Measurements from ENCODE around the gene ZYG11B. TPM values are rescaled to one million over a fixed set of nuclear protein-coding genes. Genes with fewer than 3 reads are reported as not detected.
"Not testable (repeated sequence)": the region's sequence is repeated elsewhere in the genome, so short reads cannot be mapped to it uniquely, and the experiment has no call there.

The ZYG11B gene
- total RNA-seq, 4 donors from 2014 or later = 42.1 to 72.2 (median 52.2) TPM

DNA sequence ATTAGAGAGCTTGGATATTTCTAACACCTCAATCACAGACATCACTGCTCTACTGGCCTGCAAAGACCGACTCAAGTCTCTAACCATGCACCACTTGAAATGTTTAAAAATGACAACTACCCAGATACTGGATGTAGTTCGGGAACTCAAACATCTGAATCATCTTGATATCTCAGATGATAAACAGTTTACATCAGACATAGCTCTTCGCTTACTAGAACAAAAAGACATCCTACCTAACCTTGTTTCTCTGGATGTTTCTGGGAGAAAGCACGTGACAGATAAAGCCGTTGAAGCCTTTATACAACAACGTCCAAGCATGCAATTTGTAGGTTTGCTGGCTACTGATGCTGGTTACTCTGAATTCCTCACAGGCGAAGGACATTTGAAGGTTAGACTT is 45.1 kb downstream of the ZYG11B start:
- no peak overlapping the region for H3K27ac ChIP-seq (replicated peaks in 1 of 4)
- H3K27me3 ChIP-seq = no peaks in the 10 kb centered on the region
- DNase-seq (ENCODE audit: extremely low spot score) = no peak
- TF ChIP-seq EP300 (IDR thresholded peaks at IDR 0.05) (no peak), POLR2A (IDR thresholded peaks at IDR 0.05; ENCODE audit: low read depth) (no peak), POLR2AphosphoS5 (IDR thresholded peaks at IDR 0.05) (no peak)
- TF ChIP-seq, protein P1, sequence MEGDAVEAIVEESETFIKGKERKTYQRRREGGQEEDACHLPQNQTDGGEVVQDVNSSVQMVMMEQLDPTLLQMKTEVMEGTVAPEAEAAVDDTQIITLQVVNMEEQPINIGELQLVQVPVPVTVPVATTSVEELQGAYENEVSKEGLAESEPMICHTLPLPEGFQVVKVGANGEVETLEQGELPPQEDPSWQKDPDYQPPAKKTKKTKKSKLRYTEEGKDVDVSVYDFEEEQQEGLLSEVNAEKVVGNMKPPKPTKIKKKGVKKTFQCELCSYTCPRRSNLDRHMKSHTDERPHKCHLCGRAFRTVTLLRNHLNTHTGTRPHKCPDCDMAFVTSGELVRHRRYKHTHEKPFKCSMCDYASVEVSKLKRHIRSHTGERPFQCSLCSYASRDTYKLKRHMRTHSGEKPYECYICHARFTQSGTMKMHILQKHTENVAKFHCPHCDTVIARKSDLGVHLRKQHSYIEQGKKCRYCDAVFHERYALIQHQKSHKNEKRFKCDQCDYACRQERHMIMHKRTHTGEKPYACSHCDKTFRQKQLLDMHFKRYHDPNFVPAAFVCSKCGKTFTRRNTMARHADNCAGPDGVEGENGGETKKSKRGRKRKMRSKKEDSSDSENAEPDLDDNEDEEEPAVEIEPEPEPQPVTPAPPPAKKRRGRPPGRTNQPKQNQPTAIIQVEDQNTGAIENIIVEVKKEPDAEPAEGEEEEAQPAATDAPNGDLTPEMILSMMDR (IDR thresholded peaks at IDR 0.05) = no peak
- peaks cover 0 to 30% (median 22%) of the 10 kb centered on the region in 4 donors for H3K36me3 ChIP-seq
- H3K4me3 ChIP-seq = no peak overlapping the region
- peaks cover 0 to 13% (median 7%) of the 10 kb centered on the region in 4 donors for H3K4me1 ChIP-seq
- no peaks in the 10 kb centered on the region for H3K9me3 ChIP-seq
- WGBS = 75% methylated on average over 7 of the region's 7 CpGs
- intact Hi-C loops (cut with DNase I) = no loop called here

DNA sequence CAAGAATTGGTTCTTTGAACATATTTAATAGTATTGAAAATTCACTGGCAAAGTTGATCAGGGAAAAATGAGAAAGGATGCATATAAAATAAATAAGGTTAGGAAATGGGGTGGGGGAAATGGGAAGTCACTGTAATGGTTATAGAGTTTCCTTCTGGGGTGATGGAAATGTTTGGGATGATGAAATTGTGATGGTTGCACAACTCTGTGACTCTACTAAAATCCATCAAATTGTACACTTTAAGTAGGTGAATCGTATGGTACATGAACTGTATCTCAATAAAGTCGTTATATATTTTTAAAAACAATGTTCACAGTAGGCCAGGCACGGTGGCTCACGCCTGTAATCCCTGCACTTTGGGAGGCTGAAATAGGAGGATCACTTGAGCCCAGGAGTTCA is 59.9 kb downstream of the ZYG11B start:
- intact Hi-C loops (cut with DNase I) = no loop called here
- Histone ChIP-seq H3K27ac (replicated peaks in 1 of 4) (no peak overlapping the region), H3K4me3 (no peak overlapping the region), H3K4me1 (no peaks in the 10 kb centered on the region), H3K27me3 (no peaks in the 10 kb centered on the region), H3K36me3 (peaks cover 18 to 87% (median 67%) of the 10 kb centered on the region in 4 donors), H3K9me3 (no peaks in the 10 kb centered on the region)
- no peak for DNase-seq (ENCODE audit: extremely low spot score)
- over 99% methylated on average over 4 of the region's 4 CpGs for whole genome bisulfite sequencing
- no peak for TF ChIP-seq POLR2AphosphoS5 (IDR thresholded peaks at IDR 0.05)
- no peak for TF ChIP-seq EP300 (IDR thresholded peaks at IDR 0.05)
- TF ChIP-seq, protein P1 (IDR thresholded peaks at IDR 0.05) = no peak
- no peak for TF ChIP-seq POLR2A (IDR thresholded peaks at IDR 0.05; ENCODE audit: low read depth)

DNA sequence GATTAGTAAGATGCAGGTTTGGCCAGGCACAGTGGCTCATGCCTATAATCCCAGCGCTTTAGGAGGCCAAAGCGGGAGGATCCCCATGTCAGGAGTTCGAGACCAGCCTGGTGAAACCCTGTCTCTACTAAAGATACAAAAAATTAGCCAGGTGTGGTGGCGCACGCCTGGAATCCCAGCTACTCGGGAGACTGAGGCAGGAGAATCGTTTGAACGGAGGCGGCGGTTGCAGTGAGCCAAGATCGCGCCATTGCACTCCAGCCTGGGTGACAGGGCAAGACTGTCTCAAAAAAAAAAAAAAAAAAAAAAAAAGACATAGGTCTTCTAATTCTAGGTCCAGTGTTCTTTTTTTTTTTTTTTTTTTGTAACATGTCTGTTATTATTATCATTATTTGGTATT is 64.2 kb downstream of the ZYG11B start:
- H3K36me3 ChIP-seq = peaks cover 12 to 82% (median 60%) of the 10 kb centered on the region in 4 donors
- WGBS = 96% methylated on average over 12 of the region's 12 CpGs

DNA sequence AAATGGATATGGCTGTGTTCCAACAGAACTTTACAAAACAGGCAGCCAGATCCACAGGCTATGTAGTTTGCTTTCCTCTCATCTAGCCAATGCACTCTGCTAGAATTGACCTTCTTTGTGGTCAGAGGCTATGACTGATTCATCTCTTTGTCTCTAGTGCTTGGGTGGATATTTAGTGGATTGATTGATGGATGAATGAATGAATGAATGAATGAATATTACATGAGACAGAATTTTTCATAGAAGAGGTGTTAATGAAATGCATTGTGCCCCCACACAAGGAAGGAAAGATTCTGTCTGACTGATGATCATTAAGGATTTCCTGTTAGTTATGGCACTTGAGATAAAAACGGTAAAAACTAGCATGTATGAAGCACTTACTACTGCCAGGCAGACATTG is 65.8 kb downstream of the ZYG11B start:
- DNase-seq (ENCODE audit: extremely low spot score) = no peak
- H3K36me3 ChIP-seq = peaks cover 7 to 75% (median 54%) of the 10 kb centered on the region in 4 donors
- H3K4me1 ChIP-seq = no peaks in the 10 kb centered on the region
- H3K4me3 ChIP-seq = no peak overlapping the region
- no peaks in the 10 kb centered on the region for H3K27me3 ChIP-seq
- TF ChIP-seq POLR2AphosphoS5 (IDR thresholded peaks at IDR 0.05) = no peak
- TF ChIP-seq, protein P1 (IDR thresholded peaks at IDR 0.05) = no peak
- no peak for TF ChIP-seq POLR2A (IDR thresholded peaks at IDR 0.05; ENCODE audit: low read depth)
- no peak for TF ChIP-seq EP300 (IDR thresholded peaks at IDR 0.05)
- no peaks in the 10 kb centered on the region for H3K9me3 ChIP-seq
- WGBS = 69% methylated on average over 1 of the region's 1 CpG
- intact Hi-C loops (cut with DNase I) = no loop called here
- no peak overlapping the region for H3K27ac ChIP-seq (replicated peaks in 1 of 4)

More for the DNA sequence above, 64.2 kb downstream of the ZYG11B start:
- H3K27ac ChIP-seq (replicated peaks in 1 of 4); H3K4me3 ChIP-seq; DNase-seq (ENCODE audit: extremely low spot score); intact Hi-C loops (cut with DNase I); H3K9me3 ChIP-seq; H3K4me1 ChIP-seq; H3K27me3 ChIP-seq: not testable (repeated sequence)

DNA sequence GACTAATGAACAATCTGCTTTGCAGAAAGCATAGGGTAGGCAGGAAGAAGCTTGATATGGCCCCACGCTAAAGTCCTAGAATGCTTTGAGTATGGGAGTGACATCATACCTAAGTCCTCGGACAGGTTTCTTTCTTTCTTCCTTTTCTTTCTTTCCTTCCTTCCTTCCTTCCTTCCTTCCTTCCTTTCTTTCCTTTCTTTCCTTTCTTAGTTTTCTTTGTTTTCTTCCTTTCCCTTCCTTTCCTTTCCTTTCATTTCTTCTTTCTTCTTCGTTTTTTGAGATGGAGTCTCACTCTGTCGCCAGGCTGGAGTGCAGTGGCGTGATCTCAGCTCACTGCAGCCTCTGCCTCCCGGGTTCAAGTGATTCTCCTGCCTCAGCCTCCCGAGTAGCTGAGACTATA is 67.5 kb downstream of the ZYG11B start:
- intact Hi-C loops (cut with DNase I); H3K27me3 ChIP-seq; H3K4me1 ChIP-seq; H3K4me3 ChIP-seq; DNase-seq (ENCODE audit: extremely low spot score); H3K9me3 ChIP-seq; H3K27ac ChIP-seq (replicated peaks in 1 of 4): not testable (repeated sequence)
- 82% methylated on average over 7 of the region's 7 CpGs for WGBS
- H3K36me3 ChIP-seq = peaks cover 7 to 72% (median 54%) of the 10 kb centered on the region in 4 donors

DNA sequence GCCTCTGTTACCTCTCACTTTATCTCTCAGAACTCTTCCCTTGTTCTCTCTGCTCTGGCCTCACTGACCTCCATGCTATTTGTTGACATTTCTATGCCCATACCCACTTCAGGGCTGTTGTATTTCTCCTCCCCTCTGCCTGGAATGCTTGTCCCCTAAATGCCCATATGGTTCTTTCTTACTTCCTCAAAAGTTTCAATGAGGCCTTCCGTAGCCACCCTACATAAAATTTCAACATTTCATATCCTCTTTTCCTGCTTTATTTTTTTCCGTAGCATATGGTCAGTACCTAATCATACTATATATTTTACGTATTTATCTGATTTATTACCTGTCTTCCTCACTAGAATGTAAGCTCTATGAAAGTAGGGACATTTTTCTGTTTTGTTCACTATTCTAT is 69.2 kb downstream of the ZYG11B start:
- no peaks in the 10 kb centered on the region for H3K27me3 ChIP-seq
- H3K9me3 ChIP-seq = no peaks in the 10 kb centered on the region
- TF ChIP-seq EP300 (IDR thresholded peaks at IDR 0.05) = no peak
- no peak for TF ChIP-seq POLR2A (IDR thresholded peaks at IDR 0.05; ENCODE audit: low read depth)
- no peak for TF ChIP-seq POLR2AphosphoS5 (IDR thresholded peaks at IDR 0.05)
- TF ChIP-seq, protein P1 (IDR thresholded peaks at IDR 0.05) = no peak
- no peak for DNase-seq (ENCODE audit: extremely low spot score)
- 87% methylated on average over 3 of the region's 3 CpGs for WGBS
- peaks cover 7 to 64% (median 43%) of the 10 kb centered on the region in 4 donors for H3K36me3 ChIP-seq
- intact Hi-C loops (cut with DNase I) = no loop called here
- no peak overlapping the region for H3K27ac ChIP-seq (replicated peaks in 1 of 4)
- no peaks in the 10 kb centered on the region for H3K4me1 ChIP-seq
- no peak overlapping the region for H3K4me3 ChIP-seq

Measured in esophagus muscularis mucosa (tissue), 4 donors.